Measurements from ENCODE around the gene SIK1. TPM values are rescaled to one million over a fixed set of nuclear protein-coding genes. Genes with fewer than 3 reads are reported as not detected.
"Not testable (repeated sequence)": the region's sequence is repeated elsewhere in the genome, so short reads cannot be mapped to it uniquely, and the experiment has no call there.

The SIK1 gene
- total RNA-seq, 2 donors from 2014 or later = 0.52 to 43.2 TPM

GRCh38 chr21:43456616-43457314, 29.8 kb upstream of the SIK1 start:
- H3K27ac ChIP-seq; intact Hi-C loops (cut with DNase I); H3K9me3 ChIP-seq; H3K36me3 ChIP-seq (replicated peaks in 1 of 2; ENCODE audit: insufficient read depth in 1 of 2, low read depth in 2 of 2); H3K4me1 ChIP-seq; H3K4me3 ChIP-seq; H3K27me3 ChIP-seq; DNase-seq: not testable (repeated sequence)
- peak; percentile 27 for ATAC-seq
- no CpG with 5 or more reads among the region's 33 CpGs for WGBS, 2 donors

- H3K27me3 ChIP-seq; H3K9me3 ChIP-seq; H3K36me3 ChIP-seq (replicated peaks in 1 of 2; ENCODE audit: insufficient read depth in 1 of 2, low read depth in 2 of 2); H3K4me3 ChIP-seq; ATAC-seq; DNase-seq; H3K27ac ChIP-seq; intact Hi-C loops (cut with DNase I); H3K4me1 ChIP-seq: not testable (repeated sequence)
- no CpG with 5 or more reads among the region's 12 CpGs for WGBS, 2 donors
Observed at GRCh38 chr21:43455717-43456116, 28.8 kb upstream of the SIK1 start.

GRCh38 chr21:43454176-43454575, 27.2 kb upstream of the SIK1 start:
- no CpG with 5 or more reads among the region's 5 CpGs for WGBS, 2 donors
- not testable (repeated sequence) for ATAC-seq

GRCh38 chr21:43451850-43452249, 24.9 kb upstream of the SIK1 start:
- intact Hi-C loops (cut with DNase I); H3K27ac ChIP-seq; ATAC-seq; H3K4me3 ChIP-seq; H3K27me3 ChIP-seq; H3K4me1 ChIP-seq; H3K9me3 ChIP-seq; H3K36me3 ChIP-seq (replicated peaks in 1 of 2; ENCODE audit: insufficient read depth in 1 of 2, low read depth in 2 of 2); DNase-seq: not testable (repeated sequence)
- WGBS, 2 donors = no CpG with 5 or more reads among the region's 17 CpGs

More at GRCh38 chr21:43454176-43454575, 27.2 kb upstream of the SIK1 start:
- H3K27ac ChIP-seq; H3K4me3 ChIP-seq; H3K36me3 ChIP-seq (replicated peaks in 1 of 2; ENCODE audit: insufficient read depth in 1 of 2, low read depth in 2 of 2); DNase-seq; H3K9me3 ChIP-seq; intact Hi-C loops (cut with DNase I); H3K4me1 ChIP-seq; H3K27me3 ChIP-seq: not testable (repeated sequence)

GRCh38 chr21:43450287-43450686, 23.4 kb upstream of the SIK1 start:
- intact Hi-C loops (cut with DNase I); DNase-seq; H3K27ac ChIP-seq; H3K4me1 ChIP-seq; ATAC-seq; H3K4me3 ChIP-seq; H3K36me3 ChIP-seq (replicated peaks in 1 of 2; ENCODE audit: insufficient read depth in 1 of 2, low read depth in 2 of 2); H3K9me3 ChIP-seq; H3K27me3 ChIP-seq: not testable (repeated sequence)
- no CpG with 5 or more reads among the region's 16 CpGs for WGBS, 2 donors

GRCh38 chr21:43447353-43447977, 20.5 kb upstream of the SIK1 start:
- H3K4me3 ChIP-seq; H3K4me1 ChIP-seq; DNase-seq; H3K27me3 ChIP-seq; H3K27ac ChIP-seq; H3K36me3 ChIP-seq (replicated peaks in 1 of 2; ENCODE audit: insufficient read depth in 1 of 2, low read depth in 2 of 2); H3K9me3 ChIP-seq; ATAC-seq; intact Hi-C loops (cut with DNase I): not testable (repeated sequence)
- WGBS, 2 donors = no CpG with 5 or more reads among the region's 23 CpGs

GRCh38 chr21:43446277-43446932, 19.5 kb upstream of the SIK1 start:
- H3K27me3 ChIP-seq; DNase-seq; H3K4me3 ChIP-seq; H3K36me3 ChIP-seq (replicated peaks in 1 of 2; ENCODE audit: insufficient read depth in 1 of 2, low read depth in 2 of 2); H3K4me1 ChIP-seq; H3K27ac ChIP-seq; H3K9me3 ChIP-seq; intact Hi-C loops (cut with DNase I): not testable (repeated sequence)
- peak; percentile 85 for ATAC-seq
- WGBS, 2 donors = no CpG with 5 or more reads among the region's 35 CpGs

- H3K27me3 ChIP-seq; ATAC-seq; H3K4me1 ChIP-seq; H3K36me3 ChIP-seq (replicated peaks in 1 of 2; ENCODE audit: insufficient read depth in 1 of 2, low read depth in 2 of 2); H3K9me3 ChIP-seq; H3K27ac ChIP-seq; H3K4me3 ChIP-seq; intact Hi-C loops (cut with DNase I): not testable (repeated sequence)
- peak in 1 of 4 donors; percentile 8 for DNase-seq
- WGBS, 2 donors = 98% methylated on average over 11 of the region's 28 CpGs; no CpG with 5 or more reads in 1 of the 2 donors
Observed at GRCh38 chr21:43444524-43444923, 17.6 kb upstream of the SIK1 start.

GRCh38 chr21:43442571-43442970, 15.6 kb upstream of the SIK1 start:
- H3K4me1 ChIP-seq; H3K27me3 ChIP-seq; ATAC-seq; intact Hi-C loops (cut with DNase I); H3K27ac ChIP-seq; DNase-seq; H3K4me3 ChIP-seq; H3K9me3 ChIP-seq; H3K36me3 ChIP-seq (replicated peaks in 1 of 2; ENCODE audit: insufficient read depth in 1 of 2, low read depth in 2 of 2): not testable (repeated sequence)
- WGBS, 2 donors = no CpG with 5 or more reads among the region's 12 CpGs

- H3K36me3 ChIP-seq (replicated peaks in 1 of 2; ENCODE audit: insufficient read depth in 1 of 2, low read depth in 2 of 2); H3K4me1 ChIP-seq; H3K4me3 ChIP-seq; H3K27me3 ChIP-seq; H3K9me3 ChIP-seq; intact Hi-C loops (cut with DNase I); DNase-seq: not testable (repeated sequence)
- H3K27ac ChIP-seq = peak overlapping the region in 1 of 4 donors; percentile 57
- no CpG with 5 or more reads among the region's 25 CpGs for WGBS, 2 donors
- ATAC-seq = peak; percentile 90
Observed at GRCh38 chr21:43440835-43441727, 14.2 kb upstream of the SIK1 start.
